ENCODE results near the gene ANKRD9. TPM values are rescaled to one million over a fixed set of nuclear protein-coding genes. Genes with fewer than 3 reads are reported as not detected.

Gene ANKRD9
- total and polyA plus RNA-seq, 12 donors, result 2.6 to 105 (median 40.2) TPM

- H3K36me3 ChIP-seq (replicated peaks in 1 of 2), result no peaks in the 10 kb centered on the region
- no peak overlapping the region for H3K4me3 ChIP-seq
- DNase-seq, result no peak
- H3K9me3 ChIP-seq (replicated peaks in 1 of 3), result no peaks in the 10 kb centered on the region
- peaks cover 12 to 28% of the 10 kb centered on the region in 2 donors for H3K4me1 ChIP-seq (replicated peaks in 1 of 2)
- no peaks in the 10 kb centered on the region for H3K27me3 ChIP-seq
- intact Hi-C loops (cut with DNase I), result no loop called here
- H3K27ac ChIP-seq, result peak overlapping the region in 1 of 5 donors; percentile 91
- 89 to 96% (median 93%) methylated on average over 11 to 21 of the region's 21 CpGs for WGBS, 4 donors
- TF ChIP-seq CTCF (IDR thresholded peaks at IDR 0.05), result no peak
- TF ChIP-seq POLR2A (IDR thresholded peaks at IDR 0.05), result no peak
Measured at GRCh38 chr14:102507857-102508312, 1.7 kb downstream of the ANKRD9 start.

- Histone ChIP-seq H3K9me3 (replicated peaks in 1 of 3) (no peaks in the 10 kb centered on the region), H3K4me1 (replicated peaks in 1 of 2) (peaks cover 12 to 28% of the 10 kb centered on the region in 2 donors), H3K27me3 (no peaks in the 10 kb centered on the region), H3K4me3 (no peak overlapping the region), H3K36me3 (replicated peaks in 1 of 2) (no peaks in the 10 kb centered on the region), H3K27ac (no peak overlapping the region)
- no peak for TF ChIP-seq POLR2A (IDR thresholded peaks at IDR 0.05)
- WGBS, 4 donors, result 86 to 92% (median 88%) methylated on average over 56 to 115 of the region's 115 CpGs
- no peak for DNase-seq
- intact Hi-C loops (cut with DNase I), result no loop called here
Measured at GRCh38 chr14:102507081-102507856, 2.3 kb downstream of the ANKRD9 start.

- Histone ChIP-seq H3K4me1 (replicated peaks in 1 of 2) (peaks cover 12 to 28% of the 10 kb centered on the region in 2 donors), H3K9me3 (replicated peaks in 1 of 3) (no peaks in the 10 kb centered on the region), H3K36me3 (replicated peaks in 1 of 2) (no peaks in the 10 kb centered on the region), H3K27ac (no peak overlapping the region), H3K27me3 (no peaks in the 10 kb centered on the region), H3K4me3 (no peak overlapping the region)
- TF ChIP-seq CTCF (IDR thresholded peaks at IDR 0.05) (no peak), POLR2A (IDR thresholded peaks at IDR 0.05) (no peak)
- no peak for DNase-seq
- 96 to 98% (median 96%) methylated on average over 6 to 11 of the region's 11 CpGs for WGBS, 4 donors
- intact Hi-C loops (cut with DNase I), result no loop called here
Measured at GRCh38 chr14:102506626-102506925, 3.0 kb downstream of the ANKRD9 start.

- 91 to 92% (median 92%) methylated on average over 14 to 19 of the region's 19 CpGs for WGBS, 4 donors
- intact Hi-C loops (cut with DNase I), result no loop called here
- H3K27ac ChIP-seq, result no peak overlapping the region
- H3K36me3 ChIP-seq (replicated peaks in 1 of 2), result no peaks in the 10 kb centered on the region
- no peaks in the 10 kb centered on the region for H3K9me3 ChIP-seq (replicated peaks in 1 of 3)
- TF ChIP-seq POLR2A (IDR thresholded peaks at IDR 0.05), result no peak
- TF ChIP-seq CTCF (IDR thresholded peaks at IDR 0.05), result no peak
- no peaks in the 10 kb centered on the region for H3K27me3 ChIP-seq
- DNase-seq, result no peak
- no peak overlapping the region for H3K4me3 ChIP-seq
- H3K4me1 ChIP-seq (replicated peaks in 1 of 2), result peaks cover 12 to 28% of the 10 kb centered on the region in 2 donors
Measured at GRCh38 chr14:102505775-102506625, 3.6 kb downstream of the ANKRD9 start.
